BE2C (cell line): Measurements from ENCODE around the gene HUS1.
A peak's percentile ranks its signal among the peaks of the same experiment; 100 is the strongest.
"Not testable (repeated sequence)": the region's sequence is repeated elsewhere in the genome, so short reads cannot be mapped to it uniquely, and the experiment has no call there.

Experiments used
- DNase-seq: peaks from one replicate; pipeline ENCODE4 v3.0.0-alpha.2; 2020
- H3K27me3 ChIP-seq: fragments of 250-450 bp; sonication (Bioruptor Pico); 2 replicates; pipeline ENCODE4 v1.5.1; 2020; ENCODE audit warnings: mild to moderate bottlenecking
- H3K36me3 ChIP-seq: fragments of 250-450 bp; sonication (Bioruptor Pico); 2 replicates; pipeline ENCODE4 v1.5.1; 2020; ENCODE audit warnings: mild to moderate bottlenecking
- H3K4me1 ChIP-seq: fragments of 250-450 bp; sonication (Bioruptor Pico); 2 replicates; pipeline ENCODE4 v1.5.1; 2020
- H3K4me3 ChIP-seq: 2 replicates; pipeline ENCODE4 v1.5.1; 2011; ENCODE audit warnings: low read depth, low read length
- H3K9me3 ChIP-seq: fragments of 250-450 bp; sonication (Bioruptor Pico); 2 replicates; pipeline ENCODE4 v1.5.1; 2020
- TF ChIP-seq, protein P1 (sequence below): IDR thresholded peaks from 2 replicates; pipeline ENCODE4 v1.5.1; 2012; ENCODE audit warnings: mild to moderate bottlenecking, low read depth, low read length

HUS1 gene

DNA sequence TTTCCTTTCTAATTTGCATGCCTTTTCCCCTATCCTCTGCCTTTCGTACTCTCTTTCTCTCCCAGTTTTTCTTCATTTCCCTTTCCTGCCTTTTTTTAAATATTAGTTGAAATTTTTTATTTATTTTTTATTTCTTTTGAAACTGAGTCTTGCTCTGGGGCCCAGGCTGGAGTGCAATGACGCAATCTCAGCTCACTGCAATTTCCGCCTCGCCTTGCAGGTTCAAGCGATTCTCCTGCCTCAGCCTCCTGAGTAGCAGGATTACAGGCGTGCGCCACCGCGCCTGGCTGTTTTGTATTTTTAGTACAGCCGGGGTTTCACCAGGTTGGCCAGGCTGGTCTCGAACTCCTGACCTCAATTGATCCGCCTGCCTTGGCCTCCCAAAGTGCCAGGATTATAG is 20.0 kb upstream of the HUS1 start:
- H3K9me3 ChIP-seq: no peaks in the 10 kb centered on the region; the same call in 1 of the 2 replicates
- no peaks in the 10 kb centered on the region for H3K36me3 ChIP-seq
- TF ChIP-seq, protein P1, sequence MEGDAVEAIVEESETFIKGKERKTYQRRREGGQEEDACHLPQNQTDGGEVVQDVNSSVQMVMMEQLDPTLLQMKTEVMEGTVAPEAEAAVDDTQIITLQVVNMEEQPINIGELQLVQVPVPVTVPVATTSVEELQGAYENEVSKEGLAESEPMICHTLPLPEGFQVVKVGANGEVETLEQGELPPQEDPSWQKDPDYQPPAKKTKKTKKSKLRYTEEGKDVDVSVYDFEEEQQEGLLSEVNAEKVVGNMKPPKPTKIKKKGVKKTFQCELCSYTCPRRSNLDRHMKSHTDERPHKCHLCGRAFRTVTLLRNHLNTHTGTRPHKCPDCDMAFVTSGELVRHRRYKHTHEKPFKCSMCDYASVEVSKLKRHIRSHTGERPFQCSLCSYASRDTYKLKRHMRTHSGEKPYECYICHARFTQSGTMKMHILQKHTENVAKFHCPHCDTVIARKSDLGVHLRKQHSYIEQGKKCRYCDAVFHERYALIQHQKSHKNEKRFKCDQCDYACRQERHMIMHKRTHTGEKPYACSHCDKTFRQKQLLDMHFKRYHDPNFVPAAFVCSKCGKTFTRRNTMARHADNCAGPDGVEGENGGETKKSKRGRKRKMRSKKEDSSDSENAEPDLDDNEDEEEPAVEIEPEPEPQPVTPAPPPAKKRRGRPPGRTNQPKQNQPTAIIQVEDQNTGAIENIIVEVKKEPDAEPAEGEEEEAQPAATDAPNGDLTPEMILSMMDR: no peak
- no peak for DNase-seq
- no peaks in the 10 kb centered on the region for H3K27me3 ChIP-seq
- no peak overlapping the region for H3K4me3 ChIP-seq
- H3K4me1 ChIP-seq: no peaks in the 10 kb centered on the region

GRCh38 chr7:47992446-47992845 is 13.0 kb upstream of the HUS1 start:
- no peak overlapping the region for H3K4me3 ChIP-seq
- TF ChIP-seq, protein P1: no peak
- H3K4me1 ChIP-seq: no peaks in the 10 kb centered on the region
- no peaks in the 10 kb centered on the region for H3K36me3 ChIP-seq
- no peaks in the 10 kb centered on the region for H3K27me3 ChIP-seq
- no peaks in the 10 kb centered on the region for H3K9me3 ChIP-seq
- DNase-seq: no peak

GRCh38 chr7:47991741-47992311 is 12.4 kb upstream of the HUS1 start:
- no peak overlapping the region for H3K4me3 ChIP-seq
- H3K27me3 ChIP-seq: no peaks in the 10 kb centered on the region
- DNase-seq: peak; percentile 76
- H3K36me3 ChIP-seq: no peaks in the 10 kb centered on the region
- no peaks in the 10 kb centered on the region for H3K9me3 ChIP-seq
- no peaks in the 10 kb centered on the region for H3K4me1 ChIP-seq
- TF ChIP-seq, protein P1: peak; percentile 62

DNA sequence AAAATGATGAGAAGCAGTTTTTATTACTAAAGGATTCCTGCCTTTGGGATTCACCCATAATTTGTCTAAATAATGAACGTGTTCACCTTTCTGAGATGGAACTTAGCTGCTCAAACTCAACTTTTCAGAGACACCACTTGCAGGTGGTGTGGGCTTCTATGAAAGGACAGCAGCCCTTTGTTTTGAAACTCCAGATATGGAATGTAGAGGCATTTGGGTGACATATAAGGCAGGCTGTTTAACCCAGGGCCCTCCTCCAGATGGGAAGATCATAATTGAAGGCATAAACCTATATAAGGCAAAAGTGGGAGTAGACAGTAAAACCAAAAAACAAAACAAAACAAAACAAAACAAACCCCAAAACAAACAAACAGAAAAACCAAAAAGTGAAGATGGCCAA is 11.9 kb upstream of the HUS1 start:
- H3K4me3 ChIP-seq: no peak overlapping the region
- H3K27me3 ChIP-seq: no peaks in the 10 kb centered on the region
- TF ChIP-seq, protein P1: no peak
- H3K4me1 ChIP-seq: no peaks in the 10 kb centered on the region
- no peak for DNase-seq
- no peaks in the 10 kb centered on the region for H3K9me3 ChIP-seq
- no peaks in the 10 kb centered on the region for H3K36me3 ChIP-seq

GRCh38 chr7:47990592-47990991 is 11.2 kb upstream of the HUS1 start:
- no peak overlapping the region for H3K4me3 ChIP-seq
- no peaks in the 10 kb centered on the region for H3K27me3 ChIP-seq
- no peaks in the 10 kb centered on the region for H3K9me3 ChIP-seq
- TF ChIP-seq, protein P1: no peak
- H3K36me3 ChIP-seq: no peaks in the 10 kb centered on the region
- no peaks in the 10 kb centered on the region for H3K4me1 ChIP-seq
- no peak for DNase-seq

DNA sequence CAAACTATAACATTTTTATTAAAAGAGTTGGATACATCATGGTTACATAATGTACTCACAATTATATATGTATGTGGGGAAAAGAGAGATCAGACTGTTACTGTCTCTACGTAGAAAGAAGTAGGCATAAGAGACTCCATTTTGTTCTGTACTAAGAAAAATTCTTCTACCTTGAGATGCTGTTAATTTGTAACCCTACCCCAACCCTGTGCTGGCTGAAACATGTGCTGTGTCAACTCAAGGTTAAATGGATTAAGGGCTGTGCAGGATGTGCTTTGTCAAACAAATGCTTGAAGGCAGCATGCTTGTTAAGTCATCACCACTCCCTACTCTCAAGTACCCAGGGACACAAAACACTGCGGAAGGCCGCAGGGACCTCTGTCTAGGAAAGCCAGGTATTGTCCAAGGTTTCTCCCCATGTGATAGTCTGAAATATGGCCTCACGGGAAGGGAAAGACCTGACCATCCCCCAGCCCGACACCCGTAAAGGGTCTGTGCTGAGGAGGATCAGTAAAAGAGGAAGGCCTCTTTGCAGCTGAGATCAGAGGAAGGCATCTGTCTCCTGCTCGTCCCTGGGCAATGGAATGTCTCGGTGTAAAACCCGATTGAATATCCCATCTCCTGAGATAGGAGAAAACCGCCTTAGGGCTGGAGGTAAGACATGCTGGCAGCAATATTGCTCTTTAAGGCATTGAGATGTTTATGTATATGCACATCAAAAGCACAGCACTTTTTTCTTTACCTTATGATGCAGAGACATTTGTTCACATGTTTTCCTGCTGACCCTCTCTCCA is 10.4 kb upstream of the HUS1 start:
- not testable (repeated sequence) for H3K9me3 ChIP-seq, H3K4me3 ChIP-seq, DNase-seq

More for the DNA sequence above, 10.4 kb upstream of the HUS1 start:
- not testable (repeated sequence) for H3K27me3 ChIP-seq, H3K4me1 ChIP-seq, H3K36me3 ChIP-seq
